ENCODE data around the gene LZTR1.

LZTR1 gene

GRCh38 chr22:20951151-20951931, 30.8 kb upstream of the LZTR1 start:
- no peak for DNase-seq

GRCh38 chr22:20951932-20952380, 30.1 kb upstream of the LZTR1 start:
- no peak for DNase-seq

- no peak for DNase-seq
Measured at GRCh38 chr22:20952544-20953341, 29.4 kb upstream of the LZTR1 start.

GRCh38 chr22:20953342-20953608, 28.8 kb upstream of the LZTR1 start:
- no peak for DNase-seq

- DNase-seq = no peak
Measured at GRCh38 chr22:20953668-20954500, 28.2 kb upstream of the LZTR1 start.

- DNase-seq = no peak
Measured at GRCh38 chr22:20955548-20955947, 26.5 kb upstream of the LZTR1 start.

- no peak for DNase-seq
Measured at GRCh38 chr22:20956258-20957101, 25.6 kb upstream of the LZTR1 start.

- no peak for DNase-seq
Measured at GRCh38 chr22:20957102-20957682, 24.9 kb upstream of the LZTR1 start.

GRCh38 chr22:20957683-20958431, 24.2 kb upstream of the LZTR1 start:
- DNase-seq = no peak

- no peak for DNase-seq
Measured at GRCh38 chr22:20959578-20960461, 22.3 kb upstream of the LZTR1 start.

- DNase-seq = no peak
Measured at GRCh38 chr22:20960609-20961008, 21.5 kb upstream of the LZTR1 start.

GRCh38 chr22:20962491-20962945, 19.6 kb upstream of the LZTR1 start:
- DNase-seq = no peak

GRCh38 chr22:20963201-20964052, 18.7 kb upstream of the LZTR1 start:
- no peak for DNase-seq

GRCh38 chr22:20964090-20964798, 17.9 kb upstream of the LZTR1 start:
- DNase-seq = no peak

GRCh38 chr22:20964799-20965103, 17.3 kb upstream of the LZTR1 start:
- no peak for DNase-seq

- DNase-seq = no peak
Measured at GRCh38 chr22:20965104-20965887, 16.8 kb upstream of the LZTR1 start.

- no peak for DNase-seq
Measured at GRCh38 chr22:20965888-20966855, 15.9 kb upstream of the LZTR1 start.
